SK-N-MC (cell line): Measurements from ENCODE around the gene GNAS.

Experiments used
- DNase-seq: peaks from one replicate; pipeline ENCODE4 v3.0.0-alpha.2; 2011; ENCODE audit warnings: low read depth, low spot score
- H3K27ac ChIP-seq: fragments of 200-600 bp; sonication (generic); 2 replicates; pipeline ENCODE4 v1.5.1; 2016; ENCODE audit warnings: mixed run types
- H3K36me3 ChIP-seq: fragments of 200-600 bp; sonication (generic); 2 replicates; pipeline ENCODE4 v1.6.1; 2017; ENCODE audit warnings: antibody characterized with exemption, low read length, mixed read lengths; ENCODE audit not compliant: insufficient read depth
- H3K4me3 ChIP-seq: fragments of 200-600 bp; sonication (generic); 2 replicates; pipeline ENCODE4 v1.5.1; 2016
- H3K9ac ChIP-seq: fragments of 200-600 bp; sonication (generic); 2 replicates; pipeline ENCODE4 v1.8.0; 2017; ENCODE audit warnings: mixed run types, mixed read lengths; ENCODE audit not compliant: insufficient read length
- H3K9me3 ChIP-seq: fragments of 200-600 bp; sonication (generic); 2 replicates; pipeline ENCODE4 v1.6.1; 2017; ENCODE audit warnings: low read depth, mild to moderate bottlenecking, antibody characterized with exemption, low read length, moderate library complexity, mixed read lengths
- EZH2 ChIP-seq: fragments of 200-600 bp; sonication (generic); IDR thresholded peaks from one replicate; pipeline ENCODE4 v1.6.1; 2017; ENCODE audit warnings: antibody characterized with exemption
- FOXP2 ChIP-seq: optimal IDR thresholded peaks from 2 replicates; pipeline ENCODE3; 2011; ENCODE audit warnings: mild to moderate bottlenecking, moderate library complexity; ENCODE audit not compliant: insufficient read depth; ENCODE audit errors: extremely low read length, control extremely low read depth
- POLR2AphosphoS5 ChIP-seq: IDR thresholded peaks from 2 replicates; pipeline ENCODE4 v1.6.1; 2012; ENCODE audit warnings: mild to moderate bottlenecking, low read depth, low read length, borderline replicate concordance

The GNAS gene

GRCh38 chr20:58891718-58892140 lies 39.2 kb downstream of the GNAS start:
- Histone ChIP-seq H3K27ac (peak overlapping the region; percentile 96), H3K4me3 (peak overlapping the region; percentile 95), H3K36me3 (peaks cover 16% of the 10 kb centered on the region), H3K9me3 (no peaks in the 10 kb centered on the region), H3K9ac (peak overlapping the region; percentile 94)
- TF ChIP-seq POLR2AphosphoS5: no peak
- no peak for TF ChIP-seq FOXP2
- TF ChIP-seq EZH2: no peak
- no peak for DNase-seq

GRCh38 chr20:58892141-58892931 lies 39.8 kb downstream of the GNAS start:
- Histone ChIP-seq H3K36me3 (peaks cover 21% of the 10 kb centered on the region), H3K27ac (peak overlapping the region; percentile 96), H3K9me3 (no peaks in the 10 kb centered on the region), H3K4me3 (peak overlapping the region; percentile 95), H3K9ac (peak overlapping the region; percentile 94)
- no peak; the same call in 1 of the 2 replicates for TF ChIP-seq POLR2AphosphoS5
- TF ChIP-seq FOXP2: no peak
- TF ChIP-seq EZH2: no peak
- no peak for DNase-seq

- peak overlapping the region; percentile 94 for H3K9ac ChIP-seq
- peak overlapping the region; percentile 95 for H3K4me3 ChIP-seq
- peaks cover 26% of the 10 kb centered on the region for H3K36me3 ChIP-seq
- H3K27ac ChIP-seq: peak overlapping the region; percentile 96
- TF ChIP-seq POLR2AphosphoS5: no peak
- no peak for TF ChIP-seq FOXP2
- TF ChIP-seq EZH2: no peak
- DNase-seq: no peak
- H3K9me3 ChIP-seq: no peaks in the 10 kb centered on the region
These were observed 40.4 kb downstream of the GNAS start for GRCh38 chr20:58892932-58893224.

- TF ChIP-seq FOXP2 (no peak), EZH2 (no peak), POLR2AphosphoS5 (no peak)
- H3K27ac ChIP-seq: peak overlapping the region; percentile 96; the same call in 1 of the 2 replicates
- H3K9me3 ChIP-seq: no peaks in the 10 kb centered on the region
- no peak for DNase-seq
- peak overlapping the region; percentile 94 for H3K9ac ChIP-seq
- H3K4me3 ChIP-seq: peak overlapping the region; percentile 95
- peaks cover 32% of the 10 kb centered on the region for H3K36me3 ChIP-seq
These were observed 41.0 kb downstream of the GNAS start for GRCh38 chr20:58893355-58894120.

- H3K9me3 ChIP-seq: no peaks in the 10 kb centered on the region
- H3K4me3 ChIP-seq: peak overlapping the region; percentile 95
- peaks cover 45% of the 10 kb centered on the region for H3K36me3 ChIP-seq
- no peak for DNase-seq
- H3K27ac ChIP-seq: peak overlapping the region; percentile 17
- H3K9ac ChIP-seq: peak overlapping the region; percentile 94
- TF ChIP-seq FOXP2 (no peak), EZH2 (no peak), POLR2AphosphoS5 (no peak)
These were observed 42.3 kb downstream of the GNAS start for GRCh38 chr20:58894652-58895447.

GRCh38 chr20:58895448-58896180 lies 43.1 kb downstream of the GNAS start:
- DNase-seq: no peak
- H3K9ac ChIP-seq: peak overlapping the region; percentile 21
- TF ChIP-seq EZH2 (no peak), FOXP2 (no peak), POLR2AphosphoS5 (no peak)
- peaks cover 51% of the 10 kb centered on the region for H3K36me3 ChIP-seq
- H3K27ac ChIP-seq: peak overlapping the region; percentile 38; the same call in 1 of the 2 replicates
- no peaks in the 10 kb centered on the region for H3K9me3 ChIP-seq
- peak overlapping the region; percentile 39 for H3K4me3 ChIP-seq

GRCh38 chr20:58896820-58897219 lies 44.3 kb downstream of the GNAS start:
- no peak for DNase-seq
- no peak for TF ChIP-seq POLR2AphosphoS5
- no peak for TF ChIP-seq EZH2
- no peak for TF ChIP-seq FOXP2
- no peak overlapping the region for H3K27ac ChIP-seq
- H3K9me3 ChIP-seq: no peaks in the 10 kb centered on the region
- H3K36me3 ChIP-seq: peaks cover 61% of the 10 kb centered on the region
- no peak overlapping the region for H3K9ac ChIP-seq
- H3K4me3 ChIP-seq: no peak overlapping the region

- peaks cover 67% of the 10 kb centered on the region for H3K36me3 ChIP-seq
- no peak for DNase-seq
- peak overlapping the region; percentile 21 for H3K9ac ChIP-seq
- H3K4me3 ChIP-seq: no peak overlapping the region
- H3K27ac ChIP-seq: peak overlapping the region; percentile 71
- TF ChIP-seq POLR2AphosphoS5: no peak
- TF ChIP-seq FOXP2: no peak
- no peak for TF ChIP-seq EZH2
- no peaks in the 10 kb centered on the region for H3K9me3 ChIP-seq
These were observed 45.0 kb downstream of the GNAS start for GRCh38 chr20:58897488-58897887.
